ENCODE data around the gene FUT7. TPM values are rescaled to one million over a fixed set of nuclear protein-coding genes. Genes with fewer than 3 reads are reported as not detected.
A peak's percentile ranks its signal among the peaks of the same experiment; 100 is the strongest.

FUT7 gene
- total RNA-seq, 1 donor from 2014 or later: 0.13 TPM

- no peak for DNase-seq (ENCODE audit: extremely low spot score, unreplicated experiment)
- H3K27me3 Mint-ChIP-seq (ENCODE audit: unreplicated experiment): no peaks in the 10 kb centered on the region
- H3K36me3 Mint-ChIP-seq (ENCODE audit: unreplicated experiment): no peaks in the 10 kb centered on the region
- no peaks in the 10 kb centered on the region for H3K9me3 Mint-ChIP-seq (ENCODE audit: unreplicated experiment)
- H3K4me3 Mint-ChIP-seq (ENCODE audit: unreplicated experiment): no peak overlapping the region
- H3K4me1 Mint-ChIP-seq (ENCODE audit: unreplicated experiment): peaks cover 45% of the 10 kb centered on the region
- H3K27ac Mint-ChIP-seq (ENCODE audit: unreplicated experiment): no peak overlapping the region
- TF ChIP-seq CTCF (IDR thresholded peaks at IDR 0.05): no peak
Measured at GRCh38 chr9:136995772-136996311, 36.0 kb downstream of the FUT7 start.

GRCh38 chr9:136995362-136995761 is 36.5 kb downstream of the FUT7 start:
- Mint-ChIP-seq H3K9me3 (ENCODE audit: unreplicated experiment) (no peaks in the 10 kb centered on the region), H3K27me3 (ENCODE audit: unreplicated experiment) (no peaks in the 10 kb centered on the region), H3K27ac (ENCODE audit: unreplicated experiment) (no peak overlapping the region), H3K36me3 (ENCODE audit: unreplicated experiment) (no peaks in the 10 kb centered on the region), H3K4me3 (ENCODE audit: unreplicated experiment) (no peak overlapping the region), H3K4me1 (ENCODE audit: unreplicated experiment) (peaks cover 41% of the 10 kb centered on the region)
- no peak for TF ChIP-seq CTCF (IDR thresholded peaks at IDR 0.05)
- DNase-seq (ENCODE audit: extremely low spot score, unreplicated experiment): no peak

- Mint-ChIP-seq H3K4me3 (ENCODE audit: unreplicated experiment) (no peak overlapping the region), H3K9me3 (ENCODE audit: unreplicated experiment) (no peaks in the 10 kb centered on the region), H3K27me3 (ENCODE audit: unreplicated experiment) (no peaks in the 10 kb centered on the region), H3K27ac (ENCODE audit: unreplicated experiment) (no peak overlapping the region), H3K36me3 (ENCODE audit: unreplicated experiment) (no peaks in the 10 kb centered on the region), H3K4me1 (ENCODE audit: unreplicated experiment) (peaks cover 36% of the 10 kb centered on the region)
- TF ChIP-seq CTCF (IDR thresholded peaks at IDR 0.05): no peak
- no peak for DNase-seq (ENCODE audit: extremely low spot score, unreplicated experiment)
Measured at GRCh38 chr9:136994888-136995230, 37.0 kb downstream of the FUT7 start.

GRCh38 chr9:136994180-136994887 is 37.6 kb downstream of the FUT7 start:
- Mint-ChIP-seq H3K27ac (ENCODE audit: unreplicated experiment) (no peak overlapping the region), H3K36me3 (ENCODE audit: unreplicated experiment) (no peaks in the 10 kb centered on the region), H3K4me1 (ENCODE audit: unreplicated experiment) (peaks cover 30% of the 10 kb centered on the region), H3K4me3 (ENCODE audit: unreplicated experiment) (no peak overlapping the region), H3K9me3 (ENCODE audit: unreplicated experiment) (no peaks in the 10 kb centered on the region), H3K27me3 (ENCODE audit: unreplicated experiment) (no peaks in the 10 kb centered on the region)
- no peak for TF ChIP-seq CTCF (IDR thresholded peaks at IDR 0.05)
- DNase-seq (ENCODE audit: extremely low spot score, unreplicated experiment): no peak

- H3K9me3 Mint-ChIP-seq (ENCODE audit: unreplicated experiment): no peaks in the 10 kb centered on the region
- no peak for DNase-seq (ENCODE audit: extremely low spot score, unreplicated experiment)
- H3K27ac Mint-ChIP-seq (ENCODE audit: unreplicated experiment): peak overlapping the region; percentile 7
- peak overlapping the region; percentile 80 for H3K4me3 Mint-ChIP-seq (ENCODE audit: unreplicated experiment)
- peaks cover 16% of the 10 kb centered on the region for H3K4me1 Mint-ChIP-seq (ENCODE audit: unreplicated experiment)
- no peaks in the 10 kb centered on the region for H3K27me3 Mint-ChIP-seq (ENCODE audit: unreplicated experiment)
- no peak for TF ChIP-seq CTCF (IDR thresholded peaks at IDR 0.05)
- no peaks in the 10 kb centered on the region for H3K36me3 Mint-ChIP-seq (ENCODE audit: unreplicated experiment)
Measured at GRCh38 chr9:136992819-136993369, 39.0 kb downstream of the FUT7 start.
